HG03378 (cell line): Measurements from ENCODE around the gene ARID1B.
A peak's percentile ranks its signal among the peaks of the same experiment; 100 is the strongest.
"Not testable (repeated sequence)": the region's sequence is repeated elsewhere in the genome, so short reads cannot be mapped to it uniquely, and the experiment has no call there.

Source experiments
- ATAC-seq: cut with Tn5 transposase; IDR thresholded peaks from one replicate; pipeline ENCODE4 v1.9.1; 2021; ENCODE audit warnings: mild to moderate bottlenecking, moderate library complexity; ENCODE audit not compliant: unreplicated experiment

Gene ARID1B

GRCh38 chr6:157038610-157039009 is 261.4 kb downstream of the ARID1B start:
- ATAC-seq: no peak

GRCh38 chr6:157039639-157040038 is 262.5 kb downstream of the ARID1B start:
- ATAC-seq: not testable (repeated sequence)

GRCh38 chr6:157040191-157040590 is 263.0 kb downstream of the ARID1B start:
- ATAC-seq: no peak

GRCh38 chr6:157045831-157046454 is 268.8 kb downstream of the ARID1B start:
- no peak for ATAC-seq

GRCh38 chr6:157046776-157047175 is 269.6 kb downstream of the ARID1B start:
- ATAC-seq: no peak

GRCh38 chr6:157047328-157047727 is 270.1 kb downstream of the ARID1B start:
- ATAC-seq: no peak

GRCh38 chr6:157047951-157048350 is 270.8 kb downstream of the ARID1B start:
- ATAC-seq: no peak

- ATAC-seq: no peak
These were observed 272.0 kb downstream of the ARID1B start for GRCh38 chr6:157049133-157049532.

GRCh38 chr6:157050537-157051265 is 273.5 kb downstream of the ARID1B start:
- ATAC-seq: no peak

- peak; percentile 70 for ATAC-seq
These were observed 277.4 kb downstream of the ARID1B start for GRCh38 chr6:157054531-157054979.

- no peak for ATAC-seq
These were observed 278.7 kb downstream of the ARID1B start for GRCh38 chr6:157055863-157056262.

GRCh38 chr6:157056275-157056674 is 279.1 kb downstream of the ARID1B start:
- no peak for ATAC-seq

GRCh38 chr6:157058574-157058973 is 281.4 kb downstream of the ARID1B start:
- ATAC-seq: peak; percentile 52

- ATAC-seq: no peak
These were observed 282.6 kb downstream of the ARID1B start for GRCh38 chr6:157059781-157060180.

GRCh38 chr6:157060440-157060952 is 283.3 kb downstream of the ARID1B start:
- ATAC-seq: no peak

GRCh38 chr6:157061770-157062594 is 284.8 kb downstream of the ARID1B start:
- no peak for ATAC-seq

GRCh38 chr6:157063176-157063905 is 286.2 kb downstream of the ARID1B start:
- no peak for ATAC-seq

GRCh38 chr6:157063923-157064322 is 286.7 kb downstream of the ARID1B start:
- ATAC-seq: no peak

- ATAC-seq: no peak
These were observed 287.3 kb downstream of the ARID1B start for GRCh38 chr6:157064502-157064901.

GRCh38 chr6:157065366-157065765 is 288.2 kb downstream of the ARID1B start:
- ATAC-seq: no peak
